Activated CD4-positive, alpha-beta memory T cell treated with anti-CD3 and anti-CD28 coated beads for 36 hours (primary cell): ENCODE data around the gene MSMO1. TPM values are rescaled to one million over a fixed set of nuclear protein-coding genes. Genes with fewer than 3 reads are reported as not detected.

Experiments used
- CTCF ChIA-PET: fragments of 350-600 bp; sonication (Branson Sonifier 250); formaldehyde crosslinking; loops from one replicate; lab custom pipeline; 2021; ENCODE audit warnings: antibody characterized with exemption, inconsistent platforms; lab: Charles Lee
- POLR2A ChIA-PET: fragments of 350-600 bp; sonication (Branson Sonifier 250); formaldehyde crosslinking; loops from one replicate; lab custom pipeline; 2021; ENCODE audit warnings: antibody characterized with exemption; lab: Charles Lee
- DNase-seq: peaks from one replicate; pipeline ENCODE4 v3.0.0-alpha.2; 2020
- H3K27ac Mint-ChIP-seq: one replicate; pipeline ENCODE4 v1.8.0; 2021; ENCODE audit warnings: mixed read lengths
- H3K27me3 Mint-ChIP-seq: one replicate; pipeline ENCODE4 v1.8.0; 2021; ENCODE audit warnings: mixed read lengths
- H3K36me3 Mint-ChIP-seq: one replicate; pipeline ENCODE4 v1.8.0; 2021; ENCODE audit warnings: mixed read lengths
- H3K4me1 Mint-ChIP-seq: one replicate; pipeline ENCODE4 v1.8.0; 2021; ENCODE audit warnings: low read depth, mixed read lengths
- H3K4me3 Mint-ChIP-seq: one replicate; pipeline ENCODE4 v1.8.0; 2021; ENCODE audit warnings: mild to moderate bottlenecking, mixed read lengths
- H3K9me3 Mint-ChIP-seq: one replicate; pipeline ENCODE4 v1.8.0; 2021; ENCODE audit warnings: mixed read lengths
- intact Hi-C: fragments of 100-400 bp; cut with micrococcal nuclease; formaldehyde crosslinking; loops from one replicate; pipeline ENCODE4 v1.15.1; 2023
- total RNA-seq, 2 experiments: library from RNA; stranded (reverse); gene quantifications; one replicate each; pipeline ENCODE4 v1.2.3, GENCODE V29; 2021

Gene MSMO1
- total RNA-seq, 2 experiments from 2014 or later, result 63.7 to 67.1 TPM

- CTCF ChIA-PET, result interaction anchor here (0.8 to 5.5 kb wide), 7 partner anchors 10 to 230 kb away, joined by 3 to 55 read pairs (median 3); partner anchors contain the start of gene TMEM192
- intact Hi-C loops, result loop anchor here (1.0 kb wide), 1 partner anchor 212 kb away; no protein-coding TSS in a partner anchor
- Mint-ChIP-seq H3K4me3 (no peak overlapping the region), H3K4me1 (no peaks in the 10 kb centered on the region), H3K36me3 (peaks cover 11% of the 10 kb centered on the region), H3K9me3 (no peaks in the 10 kb centered on the region), H3K27me3 (no peaks in the 10 kb centered on the region), H3K27ac (no peak overlapping the region)
- DNase-seq, result peak; percentile 30
- POLR2A ChIA-PET, result interaction anchor here (0.6 kb wide), 1 partner anchor 118 kb away, joined by 3 read pairs; no protein-coding TSS in a partner anchor
These were observed 16.1 kb downstream of the MSMO1 start for GRCh38 chr4:165343353-165344191.

GRCh38 chr4:165345666-165346417, 18.4 kb downstream of the MSMO1 start:
- Mint-ChIP-seq H3K4me3 (no peak overlapping the region), H3K27ac (no peak overlapping the region), H3K4me1 (no peaks in the 10 kb centered on the region), H3K9me3 (no peaks in the 10 kb centered on the region), H3K27me3 (peaks cover 2% of the 10 kb centered on the region), H3K36me3 (peaks cover 3% of the 10 kb centered on the region)
- POLR2A ChIA-PET, result no interaction called here
- intact Hi-C loops, result no loop called here
- CTCF ChIA-PET, result interaction anchor here (1.2 to 5.5 kb wide), 2 partner anchors 18 to 215 kb away, joined by 3 to 55 read pairs; partner anchors contain the start of gene MSMO1
- DNase-seq, result no peak

- intact Hi-C loops, result no loop called here
- CTCF ChIA-PET, result interaction anchor here (1.1 to 4.6 kb wide), 2 partner anchors 216 to 235 kb away, joined by 3 to 23 read pairs; partner anchors contain the start of gene TMEM192
- Mint-ChIP-seq H3K9me3 (no peaks in the 10 kb centered on the region), H3K4me3 (no peak overlapping the region), H3K27ac (no peak overlapping the region), H3K27me3 (peaks cover 12% of the 10 kb centered on the region), H3K36me3 (peaks cover 2% of the 10 kb centered on the region), H3K4me1 (no peaks in the 10 kb centered on the region)
- POLR2A ChIA-PET, result no interaction called here
- DNase-seq, result no peak
These were observed 20.4 kb downstream of the MSMO1 start for GRCh38 chr4:165347647-165348569.

GRCh38 chr4:165351359-165352130, 24.1 kb downstream of the MSMO1 start:
- Mint-ChIP-seq H3K36me3 (no peaks in the 10 kb centered on the region), H3K4me3 (no peak overlapping the region), H3K9me3 (no peaks in the 10 kb centered on the region), H3K27me3 (peaks cover 24% of the 10 kb centered on the region), H3K27ac (no peak overlapping the region), H3K4me1 (no peaks in the 10 kb centered on the region)
- CTCF ChIA-PET, result interaction anchor here (0.9 to 4.6 kb wide), 3 partner anchors 8 to 220 kb away, joined by 3 to 23 read pairs (median 3); no protein-coding TSS in a partner anchor
- POLR2A ChIA-PET, result no interaction called here
- intact Hi-C loops, result no loop called here
- DNase-seq, result no peak

GRCh38 chr4:165355900-165356300, 28.4 kb downstream of the MSMO1 start:
- H3K4me3 Mint-ChIP-seq, result no peak overlapping the region
- H3K36me3 Mint-ChIP-seq, result no peaks in the 10 kb centered on the region
- H3K4me1 Mint-ChIP-seq, result no peaks in the 10 kb centered on the region
- ChIA-PET CTCF (interaction anchor here (0.6 to 2.0 kb wide), 5 partner anchors 14 to 245 kb away, joined by 3 to 6 read pairs (median 5); partner anchors contain the start of gene CPE), POLR2A (interaction anchor here (0.7 kb wide), 1 partner anchor 147 kb away, joined by 3 read pairs; no protein-coding TSS in a partner anchor)
- no peak overlapping the region for H3K27ac Mint-ChIP-seq
- peaks cover 38% of the 10 kb centered on the region for H3K27me3 Mint-ChIP-seq
- DNase-seq, result peak; percentile 21
- intact Hi-C loops, result loop anchor here (2.0 kb wide), 1 partner anchor 109 kb away; no protein-coding TSS in a partner anchor
- no peaks in the 10 kb centered on the region for H3K9me3 Mint-ChIP-seq

- Mint-ChIP-seq H3K36me3 (no peaks in the 10 kb centered on the region), H3K27ac (no peak overlapping the region), H3K27me3 (peaks cover 38% of the 10 kb centered on the region), H3K4me3 (no peak overlapping the region), H3K4me1 (no peaks in the 10 kb centered on the region), H3K9me3 (no peaks in the 10 kb centered on the region)
- intact Hi-C loops, result no loop called here
- ChIA-PET POLR2A (no interaction called here), CTCF (interaction anchor here (0.7 to 1.0 kb wide), 2 partner anchors 8 to 17 kb away, joined by 3 read pairs; no protein-coding TSS in a partner anchor)
- DNase-seq, result no peak
These were observed 32.0 kb downstream of the MSMO1 start for GRCh38 chr4:165359506-165359905.

- H3K27ac Mint-ChIP-seq, result no peak overlapping the region
- H3K4me1 Mint-ChIP-seq, result no peaks in the 10 kb centered on the region
- H3K4me3 Mint-ChIP-seq, result no peak overlapping the region
- intact Hi-C loops, result no loop called here
- ChIA-PET CTCF (interaction anchor here (0.7 to 1.0 kb wide), 2 partner anchors 9 to 16 kb away, joined by 3 read pairs; no protein-coding TSS in a partner anchor), POLR2A (no interaction called here)
- no peak for DNase-seq
- no peaks in the 10 kb centered on the region for H3K36me3 Mint-ChIP-seq
- H3K27me3 Mint-ChIP-seq, result peaks cover 38% of the 10 kb centered on the region
- H3K9me3 Mint-ChIP-seq, result no peaks in the 10 kb centered on the region
These were observed 32.7 kb downstream of the MSMO1 start for GRCh38 chr4:165360041-165360695.

GRCh38 chr4:165360985-165361670, 33.7 kb downstream of the MSMO1 start:
- Mint-ChIP-seq H3K9me3 (no peaks in the 10 kb centered on the region), H3K36me3 (no peaks in the 10 kb centered on the region), H3K4me3 (no peak overlapping the region), H3K4me1 (no peaks in the 10 kb centered on the region), H3K27me3 (peaks cover 32% of the 10 kb centered on the region), H3K27ac (no peak overlapping the region)
- intact Hi-C loops, result no loop called here
- POLR2A ChIA-PET, result no interaction called here
- DNase-seq, result no peak
- CTCF ChIA-PET, result no interaction called here

GRCh38 chr4:165361810-165362209, 34.3 kb downstream of the MSMO1 start:
- H3K4me3 Mint-ChIP-seq, result no peak overlapping the region
- DNase-seq, result no peak
- peaks cover 32% of the 10 kb centered on the region for H3K27me3 Mint-ChIP-seq
- no peaks in the 10 kb centered on the region for H3K36me3 Mint-ChIP-seq
- CTCF ChIA-PET, result interaction anchor here (0.6 kb wide), 1 partner anchor 15 kb away, joined by 5 read pairs; no protein-coding TSS in a partner anchor
- H3K27ac Mint-ChIP-seq, result no peak overlapping the region
- POLR2A ChIA-PET, result no interaction called here
- H3K9me3 Mint-ChIP-seq, result no peaks in the 10 kb centered on the region
- no peaks in the 10 kb centered on the region for H3K4me1 Mint-ChIP-seq
- intact Hi-C loops, result no loop called here
